Measurements from ENCODE around the gene CCDC194. TPM values are rescaled to one million over a fixed set of nuclear protein-coding genes. Genes with fewer than 3 reads are reported as not detected.

CCDC194 gene
- total RNA-seq, 1 donor from 2014 or later, result not detected

- TF ChIP-seq CTCF (IDR thresholded peaks at IDR 0.05; ENCODE audit: insufficient read depth, low read length, poor library complexity, severe bottlenecking), result no peak
- H3K4me3 ChIP-seq (ENCODE audit: low read depth, low read length), result peak overlapping the region; percentile 63
- no peak for DNase-seq (ENCODE audit: low read depth)
- H3K36me3 ChIP-seq (ENCODE audit: control insufficient read depth, insufficient read depth, low read length), result no peaks in the 10 kb centered on the region
- no peaks in the 10 kb centered on the region for H3K27me3 ChIP-seq (ENCODE audit: control insufficient read depth, insufficient read depth, low read length)
Observed at GRCh38 chr19:17420475-17420924, 26.5 kb upstream of the CCDC194 start.

GRCh38 chr19:17419621-17420474 is 25.9 kb upstream of the CCDC194 start, which contains the start of gene MVB12A:
Gene MVB12A, plus strand, starts transcription at chr19:17420047. Its CDS starts 89 bp downstream, at chr19:17420136.
- H3K36me3 ChIP-seq (ENCODE audit: control insufficient read depth, insufficient read depth, low read length), result no peaks in the 10 kb centered on the region
- no peaks in the 10 kb centered on the region for H3K27me3 ChIP-seq (ENCODE audit: control insufficient read depth, insufficient read depth, low read length)
- peak; percentile 98 for DNase-seq (ENCODE audit: low read depth)
- H3K4me3 ChIP-seq (ENCODE audit: low read depth, low read length), result peak within 1 kb of the TSS; percentile 63
- no peak for TF ChIP-seq CTCF (IDR thresholded peaks at IDR 0.05; ENCODE audit: insufficient read depth, low read length, poor library complexity, severe bottlenecking)

- H3K36me3 ChIP-seq (ENCODE audit: control insufficient read depth, insufficient read depth, low read length), result no peaks in the 10 kb centered on the region
- no peak for TF ChIP-seq CTCF (IDR thresholded peaks at IDR 0.05; ENCODE audit: insufficient read depth, low read length, poor library complexity, severe bottlenecking)
- no peaks in the 10 kb centered on the region for H3K27me3 ChIP-seq (ENCODE audit: control insufficient read depth, insufficient read depth, low read length)
- no peak for DNase-seq (ENCODE audit: low read depth)
- H3K4me3 ChIP-seq (ENCODE audit: low read depth, low read length), result peak overlapping the region; percentile 63
Observed at GRCh38 chr19:17419154-17419620, 25.2 kb upstream of the CCDC194 start.

GRCh38 chr19:17418710-17419109 is 24.7 kb upstream of the CCDC194 start:
- H3K36me3 ChIP-seq (ENCODE audit: control insufficient read depth, insufficient read depth, low read length), result no peaks in the 10 kb centered on the region
- H3K4me3 ChIP-seq (ENCODE audit: low read depth, low read length), result no peak overlapping the region

GRCh38 chr19:17415121-17415520 is 21.1 kb upstream of the CCDC194 start:
- Histone ChIP-seq H3K36me3 (ENCODE audit: control insufficient read depth, insufficient read depth, low read length) (no peaks in the 10 kb centered on the region), H3K4me3 (ENCODE audit: low read depth, low read length) (no peak overlapping the region), H3K27me3 (ENCODE audit: control insufficient read depth, insufficient read depth, low read length) (peaks cover 3% of the 10 kb centered on the region)
- no peak for DNase-seq (ENCODE audit: low read depth)
- no peak for TF ChIP-seq CTCF (IDR thresholded peaks at IDR 0.05; ENCODE audit: insufficient read depth, low read length, poor library complexity, severe bottlenecking)

More at GRCh38 chr19:17418710-17419109, 24.7 kb upstream of the CCDC194 start:
- no peaks in the 10 kb centered on the region for H3K27me3 ChIP-seq (ENCODE audit: control insufficient read depth, insufficient read depth, low read length)
- TF ChIP-seq CTCF (IDR thresholded peaks at IDR 0.05; ENCODE audit: insufficient read depth, low read length, poor library complexity, severe bottlenecking), result no peak
- DNase-seq (ENCODE audit: low read depth), result no peak

Data from kidney epithelial cell (primary cell).